T-cell (primary cell): ENCODE measurements around the gene CSRNP2. TPM values are rescaled to one million over a fixed set of nuclear protein-coding genes. Genes with fewer than 3 reads are reported as not detected.

ENCODE experiments used
- ATAC-seq, 4 experiments: fragments of 200-7000 bp in 3 of 4; fragments of 150-1000 bp in 1 of 4; cut with Tn5 transposase; replicated peaks in 1 of 4; 1 replicate in 3 of 4; 2 replicates in 1 of 4; pipeline ENCODE4 v1.10.0; 2021; ENCODE audit warnings: moderate library complexity in 3 of 4, mild to moderate bottlenecking in 2 of 4, moderate number of reproducible peaks in 1 of 4
- CTCF ChIA-PET, 2 donors: fragments of 300-600 bp; sonication (Branson Sonifier 250); formaldehyde crosslinking; loops; one replicate each; lab custom pipeline; 2022; ENCODE audit warnings: antibody characterized with exemption in 2 of 2; lab: Charles Lee
- POLR2A ChIA-PET, 2 donors: fragments of 300-600 bp; sonication (Branson Sonifier 250); formaldehyde crosslinking; loops; one replicate each; lab custom pipeline; 2022; ENCODE audit warnings: antibody characterized with exemption in 2 of 2; lab: Charles Lee
- DNase-seq, 35 experiments: peaks; one replicate each; pipeline versions ENCODE4 v3.0.0 to v3.0.0-alpha.2; 2013 to 2023
- H3K27ac ChIP-seq: one replicate; pipeline ENCODE4 v1.5.1; 2013; ENCODE audit warnings: low read length
- H3K27me3 ChIP-seq, 2 experiments: replicated peaks in 1 of 2; 1 replicate in 1 of 2; 2 replicates in 1 of 2; pipeline versions ENCODE4 v1.6.1 to v1.7.0; 2013; ENCODE audit warnings: low read length in 1 of 2, mixed read lengths in 1 of 2; ENCODE audit not compliant: control insufficient read depth in 2 of 2, insufficient read depth in 2 of 2; ENCODE audit errors: extremely low read depth in 1 of 2
- H3K36me3 ChIP-seq, 2 donors: 1 replicate in 1 of 2; 2 replicates in 1 of 2; pipeline versions ENCODE4 v1.6.1 to v1.7.0; 2013; ENCODE audit warnings: low read length in 1 of 2; ENCODE audit not compliant: control insufficient read depth in 2 of 2, insufficient read depth in 1 of 2; ENCODE audit errors: extremely low read depth in 1 of 2
- H3K4me1 ChIP-seq, 2 experiments: 1 replicate in 1 of 2; 2 replicates in 1 of 2; pipeline versions ENCODE4 v1.6.1 to v1.7.0; 2013; ENCODE audit warnings: low read length in 2 of 2, mixed read lengths in 1 of 2; ENCODE audit not compliant: insufficient read depth in 2 of 2, control insufficient read depth in 1 of 2; ENCODE audit errors: extremely low read depth in 1 of 2
- H3K4me3 ChIP-seq, 2 donors: 1 replicate in 1 of 2; 2 replicates in 1 of 2; pipeline versions ENCODE4 v1.5.1 to v1.7.0; 2013; ENCODE audit warnings: mild to moderate bottlenecking in 2 of 2, low read length in 1 of 2, moderate library complexity in 1 of 2; ENCODE audit not compliant: control insufficient read depth in 1 of 2; ENCODE audit errors: extremely low read depth in 1 of 2
- H3K9me3 ChIP-seq: 2 replicates; pipeline ENCODE4 v1.7.0; 2013
- H3K27ac Mint-ChIP-seq, 2 donors: one replicate each; pipeline ENCODE4 v1.8.0; 2020 to 2021; ENCODE audit warnings: mild to moderate bottlenecking in 2 of 2, mixed read lengths in 2 of 2
- H3K27me3 Mint-ChIP-seq, 2 donors: one replicate each; pipeline ENCODE4 v1.8.0; 2021 to 2022; ENCODE audit warnings: mixed read lengths in 2 of 2
- H3K36me3 Mint-ChIP-seq: one replicate; pipeline ENCODE4 v1.8.0; 2021; ENCODE audit warnings: mixed read lengths
- H3K4me1 Mint-ChIP-seq, 3 donors: one replicate each; pipeline ENCODE4 v1.8.0; 2020 to 2022; ENCODE audit warnings: mixed read lengths in 3 of 3, mild to moderate bottlenecking in 1 of 3
- H3K4me3 Mint-ChIP-seq, 3 donors: one replicate each; pipeline ENCODE4 v1.8.0; 2020 to 2022; ENCODE audit warnings: mild to moderate bottlenecking in 3 of 3, mixed read lengths in 3 of 3, moderate library complexity in 3 of 3
- H3K9me3 Mint-ChIP-seq, 3 donors: one replicate each; pipeline ENCODE4 v1.8.0; 2020 to 2022; ENCODE audit warnings: mixed read lengths in 3 of 3
- WGBS: methylation state at CpG from one replicate; pipeline ENCODE4 v1.1.5; 2013; ENCODE audit warnings: missing lambda C conversion rate; ENCODE audit not compliant: insufficient coverage; 5-methylcytosine and 5-hydroxymethylcytosine counted together
- total RNA-seq, 35 experiments: library from RNA in 6 of 35; stranded (reverse) in 6 of 35; fragments of 120-200 nt in 1 of 35; gene quantifications; one replicate each; pipeline versions ENCODE4 v1.2.1 to v1.2.4 and lab custom pipeline; 2013 to 2026

The CSRNP2 gene
- total RNA-seq, 5 donors from 2014 or later (not counting 1 experiment from before 2014, with no cell fraction given): 24.4 to 37.3 (median 34.3) TPM

- Histone ChIP-seq H3K27me3 (peaks cover 0 to 7% of the 10 kb centered on the region in 2 experiments), H3K9me3 (no peaks in the 10 kb centered on the region), H3K36me3 (no peaks in the 10 kb centered on the region), H3K27ac (no peak overlapping the region), H3K4me3 (no peak overlapping the region), H3K4me1 (peaks cover 13 to 29% of the 10 kb centered on the region in 2 experiments)
- CTCF ChIA-PET: interaction anchor here in 1 of 2 donors (1.5 to 1.6 kb wide), 2 partner anchors 201 to 203 kb away, joined by 5 to 14 read pairs; no protein-coding TSS in a partner anchor
- Mint-ChIP-seq H3K27me3 (no peaks in the 10 kb centered on the region), H3K4me1 (peaks cover 33 to 42% (median 37%) of the 10 kb centered on the region in 3 donors), H3K9me3 (no peaks in the 10 kb centered on the region), H3K36me3 (no peaks in the 10 kb centered on the region), H3K4me3 (no peak overlapping the region), H3K27ac (no peak overlapping the region)
- POLR2A ChIA-PET: interaction anchor here in 1 of 2 donors (0.6 kb wide), 1 partner anchor 204 kb away, joined by 3 read pairs; no protein-coding TSS in a partner anchor
- WGBS: no CpG with 5 or more reads among the region's 5 CpGs
- no peak for DNase-seq
- ATAC-seq: no peak
Observed at GRCh38 chr12:51028813-51029150, 54.6 kb downstream of the CSRNP2 start.

- POLR2A ChIA-PET: interaction anchor here in 1 of 2 donors (0.6 to 0.8 kb wide), 2 partner anchors 19 to 204 kb away, joined by 3 read pairs; no protein-coding TSS in a partner anchor
- CTCF ChIA-PET: interaction anchor here (0.6 to 3.8 kb wide), 7 partner anchors 19 to 264 kb away, joined by 3 to 34 read pairs (median 10); partner anchors contain the start of gene ATF1 (in 1 of the 2)
- 65% methylated on average over 5 of the region's 9 CpGs for WGBS
- Mint-ChIP-seq H3K27me3 (no peaks in the 10 kb centered on the region), H3K4me1 (peaks cover 38 to 42% (median 42%) of the 10 kb centered on the region in 3 donors), H3K27ac (peak overlapping the region in 1 of 2 donors; percentile 48), H3K9me3 (no peaks in the 10 kb centered on the region), H3K36me3 (no peaks in the 10 kb centered on the region), H3K4me3 (peak overlapping the region in 1 of 3 donors; percentile 98)
- DNase-seq: peak in 3 of 35 experiments; percentile 13 to 45 (median 34)
- ATAC-seq: no peak
- Histone ChIP-seq H3K9me3 (no peaks in the 10 kb centered on the region), H3K36me3 (no peaks in the 10 kb centered on the region), H3K27ac (no peak overlapping the region), H3K4me3 (no peak overlapping the region), H3K4me1 (peaks cover 13 to 33% of the 10 kb centered on the region in 2 experiments), H3K27me3 (peaks cover 0 to 7% of the 10 kb centered on the region in 2 experiments)
Observed at GRCh38 chr12:51028126-51028812, 55.1 kb downstream of the CSRNP2 start.

GRCh38 chr12:51027342-51027835, 56.0 kb downstream of the CSRNP2 start:
- Mint-ChIP-seq H3K27ac (peak overlapping the region; percentile 76 to 82), H3K9me3 (no peaks in the 10 kb centered on the region), H3K4me1 (peaks cover 44 to 48% (median 46%) of the 10 kb centered on the region in 3 donors), H3K27me3 (no peaks in the 10 kb centered on the region), H3K4me3 (peak overlapping the region; percentile 57 to 98 (median 65)), H3K36me3 (no peaks in the 10 kb centered on the region)
- Histone ChIP-seq H3K27me3 (peaks cover 0 to 7% of the 10 kb centered on the region in 2 experiments), H3K4me3 (no peak overlapping the region), H3K27ac (no peak overlapping the region), H3K9me3 (no peaks in the 10 kb centered on the region), H3K4me1 (peaks cover 13 to 37% of the 10 kb centered on the region in 2 experiments), H3K36me3 (no peaks in the 10 kb centered on the region)
- 100% methylated on average over 3 of the region's 15 CpGs for WGBS
- ChIA-PET CTCF (interaction anchor here (0.6 to 3.8 kb wide), 8 partner anchors 18 to 263 kb away, joined by 3 to 34 read pairs (median 8); partner anchors contain the start of gene ATF1 (in 1 of the 2)), POLR2A (interaction anchor here in 1 of 2 donors (0.5 to 0.7 kb wide), 2 partner anchors 15 to 17 kb away, joined by 3 to 9 read pairs; no protein-coding TSS in a partner anchor)
- DNase-seq (no peak), ATAC-seq (no peak)

GRCh38 chr12:51025836-51026638, 57.4 kb downstream of the CSRNP2 start, which contains the start of gene SLC11A2:
SLC11A2 (minus strand) TSS chr12:51026384; CDS start chr12:51010728, 15,656 bp downstream.
- POLR2A ChIA-PET: interaction anchor here (0.6 to 1.3 kb wide), 4 partner anchors 17 to 341 kb away, joined by 4 to 7 read pairs (median 4); partner anchors contain the start of gene LETMD1 (in 1 of the 2)
- Mint-ChIP-seq H3K27ac (peak within 1 kb of the TSS; percentile 98), H3K4me3 (peak within 1 kb of the TSS; percentile 96 to 99 (median 98)), H3K27me3 (no peaks in the 10 kb centered on the region), H3K9me3 (no peaks in the 10 kb centered on the region), H3K36me3 (no peaks in the 10 kb centered on the region), H3K4me1 (peaks cover 55 to 60% (median 59%) of the 10 kb centered on the region in 3 donors)
- peak; percentile 71 to 94 (median 84) for DNase-seq
- CTCF ChIA-PET: interaction anchor here in 1 of 2 donors (0.6 to 3.8 kb wide), 5 partner anchors 17 to 522 kb away, joined by 3 to 34 read pairs (median 11); partner anchors contain the start of gene ATF1
- Histone ChIP-seq H3K27me3 (peaks cover 0 to 7% of the 10 kb centered on the region in 2 experiments), H3K36me3 (no peaks in the 10 kb centered on the region), H3K9me3 (no peaks in the 10 kb centered on the region), H3K27ac (peak within 1 kb of the TSS; percentile 77), H3K4me3 (peak within 1 kb of the TSS; percentile 60 to 85), H3K4me1 (peaks cover 20 to 48% of the 10 kb centered on the region in 2 experiments)
- WGBS: under 1% methylated on average over 74 of the region's 74 CpGs
- peak; percentile 94 to 97 (median 96) for ATAC-seq

- ChIA-PET CTCF (interaction anchor here in 1 of 2 donors (1.8 to 3.8 kb wide), 3 partner anchors 16 to 261 kb away, joined by 11 to 34 read pairs (median 16); partner anchors contain the start of gene ATF1), POLR2A (interaction anchor here (0.6 to 0.7 kb wide), 3 partner anchors 16 to 213 kb away, joined by 3 to 7 read pairs (median 3); partner anchors contain the start of gene DAZAP2 (in 1 of the 2))
- Histone ChIP-seq H3K4me3 (peak overlapping the region; percentile 60 to 85), H3K27ac (peak overlapping the region; percentile 77), H3K4me1 (peaks cover 25 to 54% of the 10 kb centered on the region in 2 experiments), H3K36me3 (no peaks in the 10 kb centered on the region), H3K27me3 (peaks cover 0 to 7% of the 10 kb centered on the region in 2 experiments), H3K9me3 (no peaks in the 10 kb centered on the region)
- peak overlapping the region; percentile 96 to 99 (median 98) for H3K4me3 Mint-ChIP-seq
- H3K27ac Mint-ChIP-seq: peak overlapping the region; percentile 98
- DNase-seq: no peak
- peaks cover 62 to 67% (median 66%) of the 10 kb centered on the region in 3 donors for H3K4me1 Mint-ChIP-seq
- no peaks in the 10 kb centered on the region for H3K27me3 Mint-ChIP-seq
- no peaks in the 10 kb centered on the region for H3K36me3 Mint-ChIP-seq
- no peaks in the 10 kb centered on the region for H3K9me3 Mint-ChIP-seq
- 5% methylated on average over 4 of the region's 9 CpGs for WGBS
- no peak for ATAC-seq
Observed at GRCh38 chr12:51025338-51025835, 58.0 kb downstream of the CSRNP2 start.
